ENCODE results near the gene PTPRN2. TPM values are rescaled to one million over a fixed set of nuclear protein-coding genes. Genes with fewer than 3 reads are reported as not detected.

Gene PTPRN2
- total and polyA plus RNA-seq, 2 donors (not counting 1 experiment from before 2014, with no cell fraction given) = 0.54 to 1.2 TPM

DNA sequence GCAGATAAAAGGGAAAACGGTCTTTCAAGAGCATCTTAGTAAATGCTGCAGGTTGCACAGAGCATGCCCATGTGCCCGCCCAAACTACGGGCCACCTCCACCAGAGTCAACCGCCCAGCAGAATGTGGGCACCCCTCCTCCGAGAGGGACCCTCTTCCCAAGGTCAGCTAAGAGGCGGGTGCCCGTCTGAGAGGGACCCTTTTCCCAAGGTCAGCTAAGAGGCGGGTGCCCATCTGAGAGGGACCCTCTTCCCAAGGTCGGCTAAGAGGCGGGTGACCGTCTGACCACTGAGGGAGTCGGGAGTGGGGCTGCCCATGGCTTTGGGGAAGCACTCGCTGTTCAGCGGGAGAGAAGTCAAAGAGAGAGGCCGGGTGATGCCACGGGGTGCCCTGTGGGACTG lies 113.1 kb downstream of the PTPRN2 start:
- no peak overlapping the region for H2AFZ ChIP-seq (ENCODE audit: low read length)
- H3K4me3 ChIP-seq (replicated peaks in 1 of 4; ENCODE audit: control extremely low read depth in 1 of 4, insufficient read depth in 1 of 4, low read depth in 3 of 4, low read length in 4 of 4) = no peak overlapping the region
- TF ChIP-seq, protein P1, sequence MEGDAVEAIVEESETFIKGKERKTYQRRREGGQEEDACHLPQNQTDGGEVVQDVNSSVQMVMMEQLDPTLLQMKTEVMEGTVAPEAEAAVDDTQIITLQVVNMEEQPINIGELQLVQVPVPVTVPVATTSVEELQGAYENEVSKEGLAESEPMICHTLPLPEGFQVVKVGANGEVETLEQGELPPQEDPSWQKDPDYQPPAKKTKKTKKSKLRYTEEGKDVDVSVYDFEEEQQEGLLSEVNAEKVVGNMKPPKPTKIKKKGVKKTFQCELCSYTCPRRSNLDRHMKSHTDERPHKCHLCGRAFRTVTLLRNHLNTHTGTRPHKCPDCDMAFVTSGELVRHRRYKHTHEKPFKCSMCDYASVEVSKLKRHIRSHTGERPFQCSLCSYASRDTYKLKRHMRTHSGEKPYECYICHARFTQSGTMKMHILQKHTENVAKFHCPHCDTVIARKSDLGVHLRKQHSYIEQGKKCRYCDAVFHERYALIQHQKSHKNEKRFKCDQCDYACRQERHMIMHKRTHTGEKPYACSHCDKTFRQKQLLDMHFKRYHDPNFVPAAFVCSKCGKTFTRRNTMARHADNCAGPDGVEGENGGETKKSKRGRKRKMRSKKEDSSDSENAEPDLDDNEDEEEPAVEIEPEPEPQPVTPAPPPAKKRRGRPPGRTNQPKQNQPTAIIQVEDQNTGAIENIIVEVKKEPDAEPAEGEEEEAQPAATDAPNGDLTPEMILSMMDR (conservative IDR thresholded peaks at IDR 0.05 in 1 of 2, IDR thresholded peaks at IDR 0.05 in 1 of 2; ENCODE audit: low read depth in 1 of 2, low read length in 2 of 2) = no peak
- no peak for TF ChIP-seq EZH2 (IDR thresholded peaks at IDR 0.05; ENCODE audit: low read length, missing control alignments)
- H3K36me3 ChIP-seq (ENCODE audit: control insufficient read depth, insufficient read depth, low read length) = no peaks in the 10 kb centered on the region
- H3K27ac ChIP-seq (ENCODE audit: insufficient read depth, low read length) = no peak overlapping the region
- H4K20me1 ChIP-seq (ENCODE audit: control insufficient read depth, extremely low read depth, insufficient read depth, low read length) = no peaks in the 10 kb centered on the region
- H3K27me3 ChIP-seq (ENCODE audit: control insufficient read depth, insufficient read depth, low read length) = no peaks in the 10 kb centered on the region
- H3K9me3 ChIP-seq (ENCODE audit: control insufficient read depth, insufficient read depth, low read depth, low read length) = no peaks in the 10 kb centered on the region
- H3K9ac ChIP-seq (ENCODE audit: insufficient read depth, low read length) = no peak overlapping the region
- no peak overlapping the region for H3K4me2 ChIP-seq (ENCODE audit: extremely low read depth, insufficient read depth, low read length)
- H3K4me1 ChIP-seq (ENCODE audit: control insufficient read depth, extremely low read depth, insufficient read depth, low read length) = no peaks in the 10 kb centered on the region
- no peak for DNase-seq (ENCODE audit: low read depth in 2 of 2)
- H3K79me2 ChIP-seq (ENCODE audit: control insufficient read depth, insufficient read depth, low read length) = no peaks in the 10 kb centered on the region

- no peaks in the 10 kb centered on the region for H3K79me2 ChIP-seq (ENCODE audit: control insufficient read depth, insufficient read depth, low read length)
- H3K4me2 ChIP-seq (ENCODE audit: extremely low read depth, insufficient read depth, low read length) = no peak overlapping the region
- H3K4me1 ChIP-seq (ENCODE audit: control insufficient read depth, extremely low read depth, insufficient read depth, low read length) = no peaks in the 10 kb centered on the region
- no peaks in the 10 kb centered on the region for H3K9me3 ChIP-seq (ENCODE audit: control insufficient read depth, insufficient read depth, low read depth, low read length)
- no peak for DNase-seq (ENCODE audit: low read depth in 2 of 2)
- H3K36me3 ChIP-seq (ENCODE audit: control insufficient read depth, insufficient read depth, low read length) = no peaks in the 10 kb centered on the region
- TF ChIP-seq EZH2 (IDR thresholded peaks at IDR 0.05; ENCODE audit: low read length, missing control alignments) = no peak
- H2AFZ ChIP-seq (ENCODE audit: low read length) = no peak overlapping the region
- H3K27me3 ChIP-seq (ENCODE audit: control insufficient read depth, insufficient read depth, low read length) = no peaks in the 10 kb centered on the region
- H3K4me3 ChIP-seq (replicated peaks in 1 of 4; ENCODE audit: control extremely low read depth in 1 of 4, insufficient read depth in 1 of 4, low read depth in 3 of 4, low read length in 4 of 4) = no peak overlapping the region
- H4K20me1 ChIP-seq (ENCODE audit: control insufficient read depth, extremely low read depth, insufficient read depth, low read length) = no peaks in the 10 kb centered on the region
- no peak overlapping the region for H3K9ac ChIP-seq (ENCODE audit: insufficient read depth, low read length)
- H3K27ac ChIP-seq (ENCODE audit: insufficient read depth, low read length) = no peak overlapping the region
Observed at GRCh38 chr7:158473946-158474345, 113.7 kb downstream of the PTPRN2 start.

- no peak overlapping the region for H3K27ac ChIP-seq (ENCODE audit: insufficient read depth, low read length)
- H2AFZ ChIP-seq (ENCODE audit: low read length) = no peak overlapping the region
- no peak overlapping the region for H3K4me3 ChIP-seq (replicated peaks in 1 of 4; ENCODE audit: control extremely low read depth in 1 of 4, insufficient read depth in 1 of 4, low read depth in 3 of 4, low read length in 4 of 4)
- no peaks in the 10 kb centered on the region for H3K27me3 ChIP-seq (ENCODE audit: control insufficient read depth, insufficient read depth, low read length)
- H3K36me3 ChIP-seq (ENCODE audit: control insufficient read depth, insufficient read depth, low read length) = no peaks in the 10 kb centered on the region
- no peaks in the 10 kb centered on the region for H4K20me1 ChIP-seq (ENCODE audit: control insufficient read depth, extremely low read depth, insufficient read depth, low read length)
- TF ChIP-seq, protein P1 (conservative IDR thresholded peaks at IDR 0.05 in 1 of 2, IDR thresholded peaks at IDR 0.05 in 1 of 2; ENCODE audit: low read depth in 1 of 2, low read length in 2 of 2) = no peak
- TF ChIP-seq EZH2 (IDR thresholded peaks at IDR 0.05; ENCODE audit: low read length, missing control alignments) = no peak
- no peaks in the 10 kb centered on the region for H3K79me2 ChIP-seq (ENCODE audit: control insufficient read depth, insufficient read depth, low read length)
- no peaks in the 10 kb centered on the region for H3K4me1 ChIP-seq (ENCODE audit: control insufficient read depth, extremely low read depth, insufficient read depth, low read length)
- no peak overlapping the region for H3K4me2 ChIP-seq (ENCODE audit: extremely low read depth, insufficient read depth, low read length)
- DNase-seq (ENCODE audit: low read depth in 2 of 2) = peak in 1 of 2 donors; percentile 4
- no peaks in the 10 kb centered on the region for H3K9me3 ChIP-seq (ENCODE audit: control insufficient read depth, insufficient read depth, low read depth, low read length)
- no peak overlapping the region for H3K9ac ChIP-seq (ENCODE audit: insufficient read depth, low read length)
Observed at GRCh38 chr7:158473221-158473620, 114.4 kb downstream of the PTPRN2 start.

Data from fibroblast of lung (primary cell).